ENCODE results near the gene YKT6. TPM values are rescaled to one million over a fixed set of nuclear protein-coding genes. Genes with fewer than 3 reads are reported as not detected.

YKT6 gene
- polyA plus RNA-seq, 1 donor (not counting 4 experiments of a cell fraction or from before 2014, with no cell fraction given): 148 TPM

DNA sequence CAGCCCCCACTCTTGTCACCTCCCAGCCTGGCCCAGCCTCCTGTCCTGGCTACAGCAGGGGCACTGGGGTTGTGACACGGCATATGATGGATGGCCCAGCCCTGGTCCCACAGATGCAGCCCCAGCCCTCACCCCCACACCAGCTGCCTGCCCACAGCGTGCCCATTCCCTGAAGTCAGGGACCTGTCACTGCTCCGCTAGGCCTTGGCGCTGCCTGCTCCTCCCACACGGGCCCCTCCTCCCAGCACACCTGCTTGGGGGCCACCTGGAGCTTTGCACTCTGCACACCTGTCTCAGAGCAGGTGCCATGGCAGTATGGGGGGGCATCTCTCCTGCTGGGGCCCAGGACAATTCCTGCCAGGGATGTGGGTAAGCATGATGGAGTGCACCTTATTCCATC lies 15.0 kb upstream of the YKT6 start:
- TF ChIP-seq EZH2 (IDR thresholded peaks at IDR 0.05; ENCODE audit: low read length): no peak
- TF ChIP-seq, protein P1, sequence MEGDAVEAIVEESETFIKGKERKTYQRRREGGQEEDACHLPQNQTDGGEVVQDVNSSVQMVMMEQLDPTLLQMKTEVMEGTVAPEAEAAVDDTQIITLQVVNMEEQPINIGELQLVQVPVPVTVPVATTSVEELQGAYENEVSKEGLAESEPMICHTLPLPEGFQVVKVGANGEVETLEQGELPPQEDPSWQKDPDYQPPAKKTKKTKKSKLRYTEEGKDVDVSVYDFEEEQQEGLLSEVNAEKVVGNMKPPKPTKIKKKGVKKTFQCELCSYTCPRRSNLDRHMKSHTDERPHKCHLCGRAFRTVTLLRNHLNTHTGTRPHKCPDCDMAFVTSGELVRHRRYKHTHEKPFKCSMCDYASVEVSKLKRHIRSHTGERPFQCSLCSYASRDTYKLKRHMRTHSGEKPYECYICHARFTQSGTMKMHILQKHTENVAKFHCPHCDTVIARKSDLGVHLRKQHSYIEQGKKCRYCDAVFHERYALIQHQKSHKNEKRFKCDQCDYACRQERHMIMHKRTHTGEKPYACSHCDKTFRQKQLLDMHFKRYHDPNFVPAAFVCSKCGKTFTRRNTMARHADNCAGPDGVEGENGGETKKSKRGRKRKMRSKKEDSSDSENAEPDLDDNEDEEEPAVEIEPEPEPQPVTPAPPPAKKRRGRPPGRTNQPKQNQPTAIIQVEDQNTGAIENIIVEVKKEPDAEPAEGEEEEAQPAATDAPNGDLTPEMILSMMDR (optimal IDR thresholded peaks at IDR 0.05 in 1 of 3, IDR thresholded peaks at IDR 0.05 in 1 of 3, conservative IDR thresholded peaks at IDR 0.05 in 1 of 3; ENCODE audit: extremely low read depth in 1 of 3, insufficient read depth in 2 of 3, low read length in 3 of 3): no peak
- no peak for DNase-seq (ENCODE audit: low read depth, low spot score)
- Histone ChIP-seq H2AFZ (ENCODE audit: control insufficient read depth, low read length) (no peak overlapping the region), H4K20me1 (ENCODE audit: control insufficient read depth, extremely low read depth, insufficient read depth, low read length) (no peaks in the 10 kb centered on the region), H3K27ac (ENCODE audit: control insufficient read depth, insufficient read depth, low read length) (no peak overlapping the region), H3K9me3 (ENCODE audit: control insufficient read depth, low read depth, low read length) (peaks cover 9% of the 10 kb centered on the region), H3K4me2 (ENCODE audit: control insufficient read depth, extremely low read depth, insufficient read depth, low read depth, low read length) (no peak overlapping the region), H3K79me2 (ENCODE audit: control insufficient read depth, insufficient read depth, low read length) (no peaks in the 10 kb centered on the region), H3K4me1 (ENCODE audit: control insufficient read depth, extremely low read depth, insufficient read depth, low read length) (peaks cover 15% of the 10 kb centered on the region), H3K9ac (ENCODE audit: control insufficient read depth, extremely low read depth, insufficient read depth, low read length) (no peak overlapping the region), H3K36me3 (ENCODE audit: control insufficient read depth in 2 of 2, extremely low read depth in 1 of 2, insufficient read depth in 2 of 2, low read length in 2 of 2) (no peaks in the 10 kb centered on the region), H3K9me1 (ENCODE audit: control insufficient read depth, extremely low read depth, insufficient read depth, low read length) (no peaks in the 10 kb centered on the region), H3K27me3 (ENCODE audit: control insufficient read depth, extremely low read depth, insufficient read depth, low read length) (peaks cover 5% of the 10 kb centered on the region), H3K4me3 (ENCODE audit: control insufficient read depth in 2 of 3, extremely low read depth in 1 of 3, insufficient read depth in 2 of 3, low read depth in 1 of 3, low read length in 3 of 3) (no peak overlapping the region)
- dilution Hi-C loops (cut with MboI; ENCODE audit: extremely low pct_ligation_motif_present, low sequenced_read_pairs): no loop called here
- no peak for FAIRE-seq

DNA sequence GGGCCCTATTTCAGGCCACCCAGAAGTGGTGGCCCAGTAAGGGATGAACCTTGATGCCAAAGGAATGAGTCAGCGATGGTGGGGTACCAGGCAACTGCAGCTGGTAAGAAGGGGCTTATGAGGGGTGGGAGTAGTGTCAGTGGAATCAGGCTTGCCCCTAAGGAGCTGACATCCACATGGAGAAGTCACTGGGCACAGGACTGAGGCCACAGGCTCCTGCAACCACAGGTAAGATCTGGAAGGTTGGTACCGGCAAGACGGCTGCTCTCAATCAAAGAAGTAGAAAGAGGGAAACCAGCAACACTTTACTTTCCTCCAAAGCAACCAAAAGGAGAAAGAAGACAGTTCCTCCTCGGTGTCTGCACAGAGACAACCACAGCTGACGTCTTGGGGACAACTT lies 14.0 kb upstream of the YKT6 start:
- no peak overlapping the region for H3K4me2 ChIP-seq (ENCODE audit: control insufficient read depth, extremely low read depth, insufficient read depth, low read depth, low read length)
- no peak overlapping the region for H3K27ac ChIP-seq (ENCODE audit: control insufficient read depth, insufficient read depth, low read length)
- H3K79me2 ChIP-seq (ENCODE audit: control insufficient read depth, insufficient read depth, low read length): no peaks in the 10 kb centered on the region
- DNase-seq (ENCODE audit: low read depth, low spot score) (no peak), FAIRE-seq (no peak)
- H3K4me1 ChIP-seq (ENCODE audit: control insufficient read depth, extremely low read depth, insufficient read depth, low read length): peaks cover 15% of the 10 kb centered on the region
- TF ChIP-seq, protein P1 (optimal IDR thresholded peaks at IDR 0.05 in 1 of 3, IDR thresholded peaks at IDR 0.05 in 1 of 3, conservative IDR thresholded peaks at IDR 0.05 in 1 of 3; ENCODE audit: extremely low read depth in 1 of 3, insufficient read depth in 2 of 3, low read length in 3 of 3): no peak
- no peak for TF ChIP-seq EZH2 (IDR thresholded peaks at IDR 0.05; ENCODE audit: low read length)
- dilution Hi-C loops (cut with MboI; ENCODE audit: extremely low pct_ligation_motif_present, low sequenced_read_pairs): no loop called here
- H4K20me1 ChIP-seq (ENCODE audit: control insufficient read depth, extremely low read depth, insufficient read depth, low read length): no peaks in the 10 kb centered on the region
- no peak overlapping the region for H2AFZ ChIP-seq (ENCODE audit: control insufficient read depth, low read length)
- H3K9me3 ChIP-seq (ENCODE audit: control insufficient read depth, low read depth, low read length): peaks cover 9% of the 10 kb centered on the region
- H3K4me3 ChIP-seq (ENCODE audit: control insufficient read depth in 2 of 3, extremely low read depth in 1 of 3, insufficient read depth in 2 of 3, low read depth in 1 of 3, low read length in 3 of 3): no peak overlapping the region
- H3K27me3 ChIP-seq (ENCODE audit: control insufficient read depth, extremely low read depth, insufficient read depth, low read length): peaks cover 5% of the 10 kb centered on the region
- H3K36me3 ChIP-seq (ENCODE audit: control insufficient read depth in 2 of 2, extremely low read depth in 1 of 2, insufficient read depth in 2 of 2, low read length in 2 of 2): no peaks in the 10 kb centered on the region
- H3K9me1 ChIP-seq (ENCODE audit: control insufficient read depth, extremely low read depth, insufficient read depth, low read length): no peaks in the 10 kb centered on the region
- no peak overlapping the region for H3K9ac ChIP-seq (ENCODE audit: control insufficient read depth, extremely low read depth, insufficient read depth, low read length)

Measured in keratinocyte (primary cell).